ENCODE results near the gene C2orf72.

DNA sequence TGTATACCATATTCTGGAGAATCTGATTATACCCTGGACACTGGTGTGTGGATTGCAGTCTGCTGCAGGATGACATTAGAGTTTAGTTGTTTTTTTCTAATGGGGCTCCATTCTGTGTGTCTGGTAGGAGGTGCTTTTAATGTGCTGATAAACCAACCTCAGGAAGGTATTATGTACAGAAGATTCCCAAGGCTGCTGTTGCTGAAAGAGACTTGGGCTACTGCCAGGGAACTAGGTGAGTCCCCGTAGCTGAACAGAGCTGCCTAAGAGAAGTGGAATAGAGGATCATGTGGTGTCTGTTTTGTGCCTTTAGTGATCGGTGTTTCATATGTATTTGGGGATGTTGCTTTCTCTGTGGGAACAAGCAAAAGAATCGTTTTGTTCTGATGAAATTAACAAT lies 24.9 kb upstream of the C2orf72 start:
- TF ChIP-seq SUZ12 (IDR thresholded peaks at IDR 0.05; ENCODE audit: unreplicated experiment) (no peak), BHLHE40 (IDR thresholded peaks at IDR 0.05; ENCODE audit: borderline replicate concordance in 1 of 2, low read depth in 2 of 2, low read length in 1 of 2) (no peak)
- TF ChIP-seq, protein P1, sequence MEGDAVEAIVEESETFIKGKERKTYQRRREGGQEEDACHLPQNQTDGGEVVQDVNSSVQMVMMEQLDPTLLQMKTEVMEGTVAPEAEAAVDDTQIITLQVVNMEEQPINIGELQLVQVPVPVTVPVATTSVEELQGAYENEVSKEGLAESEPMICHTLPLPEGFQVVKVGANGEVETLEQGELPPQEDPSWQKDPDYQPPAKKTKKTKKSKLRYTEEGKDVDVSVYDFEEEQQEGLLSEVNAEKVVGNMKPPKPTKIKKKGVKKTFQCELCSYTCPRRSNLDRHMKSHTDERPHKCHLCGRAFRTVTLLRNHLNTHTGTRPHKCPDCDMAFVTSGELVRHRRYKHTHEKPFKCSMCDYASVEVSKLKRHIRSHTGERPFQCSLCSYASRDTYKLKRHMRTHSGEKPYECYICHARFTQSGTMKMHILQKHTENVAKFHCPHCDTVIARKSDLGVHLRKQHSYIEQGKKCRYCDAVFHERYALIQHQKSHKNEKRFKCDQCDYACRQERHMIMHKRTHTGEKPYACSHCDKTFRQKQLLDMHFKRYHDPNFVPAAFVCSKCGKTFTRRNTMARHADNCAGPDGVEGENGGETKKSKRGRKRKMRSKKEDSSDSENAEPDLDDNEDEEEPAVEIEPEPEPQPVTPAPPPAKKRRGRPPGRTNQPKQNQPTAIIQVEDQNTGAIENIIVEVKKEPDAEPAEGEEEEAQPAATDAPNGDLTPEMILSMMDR (IDR thresholded peaks at IDR 0.05 in 2 of 3, conservative IDR thresholded peaks at IDR 0.05 in 1 of 3; ENCODE audit: control insufficient read depth in 2 of 3, extremely low read depth in 1 of 3, insufficient read depth in 1 of 3, low read depth in 3 of 3, low read length in 3 of 3), result no peak

All from GM12878 (cell line).